HG03342 (cell line): ENCODE results near the gene SPATA4.
A peak's percentile ranks its signal among the peaks of the same experiment; 100 is the strongest.
"Not testable (repeated sequence)": the region's sequence is repeated elsewhere in the genome, so short reads cannot be mapped to it uniquely, and the experiment has no call there.

Experiments
- ATAC-seq: cut with Tn5 transposase; IDR thresholded peaks from one replicate; pipeline ENCODE4 v1.9.1; 2021; ENCODE audit warnings: mild to moderate bottlenecking, moderate library complexity; ENCODE audit not compliant: unreplicated experiment

The SPATA4 gene

DNA sequence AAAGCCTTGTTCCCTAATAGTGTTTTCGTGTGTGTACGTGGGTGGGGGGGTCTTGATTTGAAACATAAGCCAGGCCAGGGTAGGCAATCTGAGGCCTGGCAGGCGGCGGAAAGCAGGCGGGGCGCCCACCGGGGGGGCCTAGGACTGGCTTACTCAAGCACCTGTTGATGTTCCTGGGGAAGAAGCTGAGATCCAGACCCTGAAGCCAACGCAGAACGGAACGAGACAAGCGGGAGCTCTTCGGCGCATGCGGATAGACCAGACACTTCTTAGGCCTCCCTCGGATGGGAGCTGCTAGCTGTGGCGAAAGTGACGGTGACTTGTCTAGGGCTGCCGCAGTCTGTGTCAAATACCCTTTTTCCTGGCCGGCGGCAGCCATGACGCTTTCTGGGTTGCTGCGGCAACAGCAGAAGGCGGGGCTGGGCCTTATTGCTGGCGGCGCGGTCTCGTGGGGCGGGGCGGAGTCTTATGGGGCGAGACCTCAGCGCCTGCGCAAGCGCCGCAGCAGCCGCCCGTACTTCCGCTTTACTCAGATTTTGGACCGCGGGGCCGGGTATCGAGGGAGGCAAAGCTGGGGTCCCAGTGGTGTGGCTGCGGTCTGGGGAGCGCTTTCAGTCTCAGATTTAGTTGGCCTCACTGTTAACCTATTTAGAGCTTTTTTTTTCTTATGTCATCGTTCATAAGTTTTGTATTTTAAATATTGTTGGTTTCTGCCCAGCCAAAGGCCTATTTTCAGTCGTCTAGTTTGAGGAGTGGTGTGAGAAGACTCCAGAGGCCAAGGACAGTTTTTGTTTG, at the start of gene SPATA4:
Gene SPATA4, minus strand, starts transcription at position 402 of the 795 bp plus-strand sequence. Its CDS starts 23 bp downstream, at position 379.
- peak; percentile 99 for ATAC-seq

DNA sequence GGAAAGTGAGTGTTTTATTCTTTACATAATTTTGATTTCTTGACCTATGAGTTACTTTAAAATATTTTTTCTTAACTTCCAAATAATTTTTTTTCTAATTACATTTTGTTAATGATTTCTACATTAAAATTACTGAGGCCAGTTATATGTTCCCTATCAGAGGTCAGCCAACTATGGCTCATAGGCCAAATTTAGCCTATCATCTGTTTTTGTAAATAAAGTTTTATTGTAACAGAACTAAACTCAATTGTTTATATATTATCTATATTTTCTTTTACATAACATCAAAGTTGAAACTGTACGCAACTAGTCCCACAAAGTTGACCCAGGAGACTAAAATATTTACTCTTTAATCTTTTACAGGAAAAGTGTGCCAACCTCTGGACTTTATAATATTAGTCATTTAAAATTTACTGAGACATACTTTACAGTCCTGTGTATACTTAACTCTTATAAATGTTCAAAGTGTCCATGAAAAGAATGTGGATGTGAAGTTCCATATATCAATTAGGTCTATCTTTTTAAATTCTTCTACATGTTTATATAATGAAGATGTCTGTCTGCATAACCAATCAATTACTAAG, 47.5 kb upstream of the SPATA4 start:
- no peak for ATAC-seq

DNA sequence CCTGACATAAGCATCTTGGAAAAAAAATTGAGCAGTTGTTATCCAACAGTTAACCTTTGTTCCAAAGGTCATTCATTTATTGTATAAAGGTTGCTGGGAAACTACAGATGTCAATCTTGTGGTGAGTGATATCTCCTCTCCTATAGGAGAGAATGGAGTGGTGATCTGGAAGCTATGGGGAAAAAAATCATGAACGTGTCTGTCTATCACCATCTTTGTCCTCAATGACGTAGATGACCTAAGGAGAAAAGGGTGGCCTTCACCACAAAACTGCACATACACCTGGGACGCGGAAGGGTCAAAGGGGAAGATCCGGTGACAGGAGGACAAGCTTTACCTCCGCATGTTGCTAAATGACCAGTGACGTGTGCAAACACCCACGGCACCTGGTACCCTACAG, 46.3 kb upstream of the SPATA4 start:
- no peak for ATAC-seq

DNA sequence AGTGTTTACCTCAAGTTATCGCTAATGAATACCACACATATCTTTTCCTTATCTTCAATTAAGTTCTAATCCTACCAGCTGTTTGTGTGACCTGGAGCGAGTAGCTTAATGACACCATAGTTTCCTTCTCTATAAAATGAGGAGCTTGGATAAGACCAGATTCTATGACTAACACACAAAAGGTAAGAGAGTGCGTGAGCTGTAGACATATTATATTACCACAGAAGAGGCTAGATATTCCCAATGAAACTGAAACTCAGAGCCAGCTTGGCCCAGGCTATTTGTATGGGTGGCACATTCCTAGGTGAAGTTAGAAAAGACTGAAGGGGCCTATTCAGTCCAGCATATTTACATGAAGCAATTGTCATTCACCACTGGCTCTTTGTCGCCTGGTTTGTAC, 43.4 kb upstream of the SPATA4 start:
- ATAC-seq = no peak

DNA sequence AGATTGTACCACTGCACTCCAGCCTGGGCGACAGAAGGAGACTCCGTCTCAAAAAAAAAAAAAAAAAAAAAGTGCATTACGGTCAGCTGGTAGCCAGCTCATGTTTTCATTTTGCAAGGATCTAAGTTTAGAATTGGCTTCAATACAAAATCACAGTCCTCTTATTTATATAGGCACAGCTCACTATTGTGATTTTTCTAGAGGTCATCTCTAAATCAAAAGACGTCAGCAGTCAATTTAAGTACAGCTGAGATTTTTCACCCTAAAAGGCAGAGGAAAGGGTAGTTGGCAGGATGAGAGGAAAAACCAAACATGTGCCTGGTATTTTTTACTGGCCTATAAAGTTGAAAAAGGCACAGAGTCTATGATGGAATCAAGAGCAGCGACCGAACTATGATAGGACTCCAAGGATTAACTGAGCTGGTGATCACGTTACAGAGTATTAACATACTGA, 42.8 kb upstream of the SPATA4 start:
- ATAC-seq = no peak

DNA sequence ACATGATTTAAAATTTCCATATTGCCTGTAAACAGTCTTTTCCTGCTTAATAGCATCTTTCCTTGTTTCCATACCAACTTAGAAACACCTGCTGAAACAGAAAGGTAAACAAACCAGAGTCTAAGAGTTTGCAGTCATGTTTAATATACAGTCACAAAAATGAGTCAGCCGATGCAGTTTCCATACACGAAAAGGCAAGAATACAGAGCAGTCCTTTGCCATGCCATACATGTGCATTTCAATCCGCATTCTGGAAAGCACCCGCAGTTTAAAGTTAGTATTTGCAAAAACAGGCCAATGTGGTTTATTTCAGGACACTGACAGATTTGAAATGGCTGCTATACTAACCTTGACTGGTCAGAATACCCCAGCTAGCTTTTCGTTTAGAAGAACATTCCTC, 41.6 kb upstream of the SPATA4 start:
- no peak for ATAC-seq

DNA sequence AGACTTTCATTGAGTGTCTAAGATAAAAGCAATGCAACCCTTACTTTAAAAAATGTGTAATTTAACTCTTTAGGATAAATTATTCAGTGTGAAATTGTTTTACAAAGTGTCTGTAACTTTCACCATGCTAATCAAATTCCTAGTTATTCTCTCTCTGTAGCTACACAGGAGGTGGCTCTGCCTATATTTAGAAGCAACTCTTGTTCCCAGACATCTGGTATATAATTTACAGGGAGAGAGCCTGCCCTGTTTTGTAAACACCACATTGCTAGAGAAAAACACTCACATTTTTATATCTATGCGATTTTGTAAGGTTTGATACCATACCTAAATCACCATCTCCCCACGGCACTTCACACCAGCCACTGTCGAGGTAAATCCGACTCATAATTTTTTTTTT, 35.5 kb upstream of the SPATA4 start:
- ATAC-seq = no peak

DNA sequence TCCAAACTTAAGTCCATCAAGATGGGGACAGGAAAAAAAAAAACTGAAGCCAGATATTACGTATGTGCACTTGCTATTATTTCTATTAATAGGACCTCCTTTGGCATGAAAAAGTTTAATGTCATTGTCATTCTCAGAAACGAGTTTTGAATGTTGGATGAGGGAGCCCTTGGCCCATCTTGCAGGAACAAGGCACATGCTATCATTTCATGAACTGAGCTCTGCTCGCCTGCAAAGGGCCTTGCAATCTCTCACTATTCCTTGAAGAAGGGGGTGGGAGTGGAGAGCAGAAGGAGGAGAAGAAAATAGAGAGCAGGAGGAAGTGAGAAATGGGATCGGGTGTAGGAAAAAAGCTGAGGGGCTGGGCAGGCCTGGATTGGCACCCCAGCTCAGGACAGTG, 34.3 kb upstream of the SPATA4 start:
- no peak for ATAC-seq

DNA sequence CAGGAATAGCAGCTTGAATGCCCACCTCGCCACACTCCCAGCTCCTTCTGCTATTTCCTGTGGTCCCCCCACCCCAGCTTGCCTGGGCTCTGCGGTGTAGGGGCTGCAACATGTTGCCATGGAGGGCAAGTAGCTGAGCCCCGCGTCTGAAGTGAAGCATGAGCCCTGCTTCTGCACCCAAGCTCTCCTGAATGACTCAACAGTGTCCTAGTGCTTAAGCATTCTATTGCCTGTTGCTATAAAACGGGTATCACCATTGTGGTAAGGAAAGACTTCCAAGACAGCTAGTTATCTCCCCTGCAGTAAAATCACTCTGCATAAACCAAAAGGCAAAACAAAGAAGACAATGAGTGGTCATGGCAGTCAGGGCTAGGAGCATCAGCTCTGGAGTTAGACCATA, 31.4 kb upstream of the SPATA4 start:
- no peak for ATAC-seq

DNA sequence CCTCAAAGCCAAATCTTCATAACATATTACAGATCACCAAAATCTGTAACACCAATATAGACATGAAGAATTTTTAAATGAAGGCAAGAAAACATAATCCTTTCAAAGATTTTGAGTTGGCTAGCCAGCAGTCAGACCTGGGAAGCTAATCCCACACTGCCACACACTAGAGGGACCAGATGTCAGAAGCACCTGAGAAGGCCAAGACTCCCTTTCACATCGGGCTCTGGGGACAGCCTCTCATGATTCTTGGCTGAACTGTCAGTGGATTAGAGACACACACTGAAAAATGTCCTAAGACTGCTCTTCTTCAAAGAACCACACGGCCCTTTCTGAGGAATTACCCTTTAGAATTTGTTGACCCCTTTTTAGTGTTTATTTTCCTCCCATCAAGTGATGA, 28.2 kb upstream of the SPATA4 start:
- no peak for ATAC-seq

DNA sequence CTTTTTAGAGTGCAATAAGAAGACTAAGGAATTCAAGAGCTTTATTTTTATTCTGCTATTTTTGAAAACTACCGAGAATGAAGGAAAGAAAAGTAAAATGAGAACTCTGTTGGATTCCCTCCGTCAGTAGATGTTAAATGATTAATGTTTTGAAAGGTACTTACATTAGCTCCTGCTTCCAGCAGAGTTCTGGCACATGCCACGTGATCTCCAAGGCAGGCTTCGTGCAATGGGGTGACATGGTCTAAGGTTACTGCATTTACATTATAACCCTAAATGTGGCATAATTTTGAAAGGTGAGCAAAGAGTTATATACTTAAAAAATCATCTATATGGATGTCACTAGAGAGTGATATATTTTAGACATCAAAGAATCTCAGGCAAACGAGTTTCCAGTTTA, 26.8 kb upstream of the SPATA4 start:
- no peak for ATAC-seq

DNA sequence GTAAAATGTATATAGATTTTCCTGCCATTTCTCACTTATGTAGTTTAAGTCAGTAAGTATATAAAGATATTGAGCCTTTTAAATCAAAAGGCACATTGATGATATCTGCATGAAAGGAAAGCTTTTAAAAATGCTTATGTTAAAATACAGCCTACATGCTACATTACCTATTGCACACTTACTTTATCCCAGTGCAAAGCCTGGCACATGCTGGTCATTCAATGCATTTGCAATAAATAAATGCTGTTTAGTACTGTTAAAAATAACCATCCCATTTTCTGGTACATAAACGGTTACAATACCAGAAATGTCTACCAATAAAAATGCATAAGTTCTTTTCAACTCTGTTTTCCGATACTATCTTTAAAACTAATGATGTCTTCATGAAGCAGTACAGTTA, 22.1 kb upstream of the SPATA4 start:
- ATAC-seq = no peak

DNA sequence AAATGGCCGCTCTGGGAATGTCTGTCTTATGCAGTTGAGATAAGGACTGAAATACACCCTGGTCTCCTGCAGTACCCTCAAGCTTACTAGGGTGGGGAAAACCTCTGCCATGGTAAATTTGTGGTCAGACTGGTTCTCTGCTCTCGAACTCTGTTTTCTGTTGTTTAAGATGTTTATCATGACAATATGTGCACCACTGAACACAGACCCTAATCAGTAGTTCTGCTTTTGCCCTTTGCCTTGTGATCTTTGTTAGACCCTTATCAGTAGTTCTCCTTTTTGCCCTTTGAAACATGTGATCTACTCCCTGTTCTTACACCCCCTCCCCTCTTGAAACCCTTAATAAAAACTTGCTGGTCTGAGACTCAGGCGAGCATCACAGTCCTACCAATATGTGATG, 17.0 kb upstream of the SPATA4 start:
- ATAC-seq = not testable (repeated sequence)

DNA sequence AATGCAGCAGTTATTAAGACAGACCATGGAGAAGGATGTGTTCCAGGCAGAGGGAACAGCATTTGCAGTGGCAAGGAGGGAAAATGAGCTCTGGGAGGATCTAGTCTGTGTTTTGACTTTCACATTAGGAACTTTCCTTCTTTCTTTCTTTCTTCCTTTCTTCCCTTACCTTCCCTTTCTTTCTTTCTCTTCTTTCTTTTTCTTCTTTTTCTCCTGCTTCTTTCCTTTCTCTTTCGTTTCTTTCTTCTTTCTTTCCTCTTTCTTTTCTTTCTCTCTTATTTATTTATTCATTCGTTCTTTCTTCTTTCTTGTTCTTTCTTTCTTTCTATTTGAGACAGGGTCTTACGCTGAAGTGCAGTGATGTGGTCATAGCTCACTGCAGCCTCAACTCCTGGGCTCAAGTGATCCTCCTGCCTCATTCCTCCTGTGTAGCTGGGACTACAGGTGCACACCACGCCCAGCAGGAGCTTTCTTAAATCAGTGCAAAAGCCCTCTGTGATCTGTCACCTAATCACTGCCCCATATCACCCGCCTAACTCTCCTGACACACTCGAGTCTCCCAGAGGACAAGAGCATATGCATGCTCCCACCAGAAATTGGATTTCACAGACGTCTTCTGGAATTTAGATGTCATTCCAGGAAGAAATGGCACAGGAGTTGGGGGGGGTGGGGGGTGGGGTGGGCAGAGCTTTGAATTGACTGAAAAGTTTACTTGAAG, 15.4 kb upstream of the SPATA4 start:
- ATAC-seq = no peak

DNA sequence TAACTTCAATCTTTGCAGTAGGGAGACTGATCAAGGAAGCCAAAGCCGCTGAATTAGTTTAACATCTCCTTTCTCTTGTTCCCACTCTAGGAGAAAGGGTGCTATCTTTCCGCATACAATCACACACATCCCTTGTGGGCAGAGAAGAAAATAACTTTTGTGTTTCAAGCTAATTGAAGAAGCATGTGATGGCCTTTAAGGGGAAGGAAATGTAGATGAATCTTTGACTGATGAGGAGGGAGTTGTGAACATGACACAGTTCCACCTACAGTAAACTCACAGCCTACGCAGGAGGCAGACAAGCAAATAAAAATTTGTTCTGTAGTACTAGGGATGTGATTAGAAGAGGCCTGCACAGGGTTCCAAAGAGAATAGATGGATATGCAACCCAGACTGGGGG, 14.7 kb upstream of the SPATA4 start:
- ATAC-seq = no peak

DNA sequence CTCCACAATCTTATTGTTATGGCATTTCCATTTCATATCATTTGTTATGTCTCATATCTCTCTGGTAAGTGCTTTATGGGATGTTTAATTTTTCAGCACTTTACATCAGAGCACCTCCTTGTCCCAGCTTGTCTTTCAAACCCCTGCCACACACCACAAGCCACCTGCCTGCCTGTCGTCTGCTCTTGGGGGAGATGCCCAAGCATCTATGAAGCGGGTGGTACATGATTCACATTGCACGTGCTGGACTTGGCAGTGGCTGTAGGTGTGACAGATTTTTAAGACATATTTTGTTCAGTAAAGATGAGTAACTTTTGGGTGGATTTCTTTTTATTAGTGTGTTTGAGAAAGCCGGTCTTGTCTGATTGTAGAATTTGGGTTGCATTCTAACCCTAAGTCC, 14.2 kb upstream of the SPATA4 start:
- ATAC-seq = no peak

DNA sequence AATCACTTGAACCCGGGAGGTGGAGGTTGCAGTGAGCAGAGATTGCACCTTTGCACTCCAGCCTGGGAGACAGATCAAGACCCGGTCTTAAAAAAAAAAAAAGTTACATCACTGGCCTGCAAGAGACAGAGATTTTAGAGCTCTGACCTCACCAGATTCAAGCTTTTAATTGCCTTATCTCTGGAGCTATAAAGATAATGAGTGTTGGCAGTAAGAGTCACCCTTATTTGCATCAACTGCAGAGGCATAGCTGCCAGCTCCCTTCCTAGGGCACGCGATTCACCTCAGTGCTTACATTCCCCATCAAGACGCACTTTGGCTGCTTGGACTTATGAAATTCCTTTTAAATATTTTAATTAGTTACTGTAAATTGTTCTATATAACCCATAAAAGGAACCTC, 12.5 kb upstream of the SPATA4 start:
- no peak for ATAC-seq

DNA sequence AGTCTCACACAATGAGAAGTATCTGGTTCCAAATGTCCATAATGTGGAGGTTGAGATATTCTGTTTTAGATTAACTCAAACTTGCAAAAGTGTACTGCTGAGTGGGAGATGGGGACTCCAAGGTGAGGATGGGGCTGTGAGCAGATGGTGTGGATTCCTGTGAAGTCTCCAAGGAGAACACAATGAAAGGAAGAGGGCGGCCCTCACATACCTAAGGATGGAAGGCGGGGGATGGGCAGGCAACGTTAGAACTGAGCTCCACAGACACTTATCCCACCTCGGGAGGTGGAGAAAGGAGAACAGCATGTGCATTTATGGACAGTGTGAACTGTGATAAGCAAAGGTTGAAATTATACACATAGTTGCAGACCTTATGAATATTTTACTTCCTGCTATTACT, 9.9 kb upstream of the SPATA4 start:
- no peak for ATAC-seq

DNA sequence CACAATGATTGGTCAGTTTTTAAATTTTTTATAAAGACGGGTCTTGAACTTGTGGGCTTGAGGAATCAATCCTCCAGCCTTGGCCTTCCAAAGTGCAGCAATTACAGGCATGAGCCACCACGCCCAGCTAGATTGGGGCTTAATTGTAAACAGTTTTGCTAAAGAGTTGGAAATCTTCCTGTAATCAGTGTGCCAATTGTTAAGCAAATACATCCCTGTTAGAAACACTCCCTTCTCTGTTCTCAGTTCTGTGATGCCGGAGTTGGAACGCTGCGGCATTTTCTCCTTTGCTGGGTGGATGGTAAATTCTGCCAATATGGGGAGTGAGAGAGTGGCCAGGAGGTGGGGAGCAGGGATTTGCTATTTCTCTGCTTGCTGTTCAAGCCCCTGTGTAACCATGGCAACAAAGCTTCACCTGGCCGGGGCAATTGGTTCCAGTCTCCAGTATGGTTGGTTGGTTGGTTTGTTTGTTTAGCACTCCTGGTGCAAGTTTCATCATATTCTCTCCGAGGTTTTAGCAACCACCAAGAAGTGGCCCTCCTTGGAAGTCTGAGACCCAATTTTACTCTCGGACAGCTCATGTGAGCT, 3.0 kb upstream of the SPATA4 start:
- no peak for ATAC-seq

DNA sequence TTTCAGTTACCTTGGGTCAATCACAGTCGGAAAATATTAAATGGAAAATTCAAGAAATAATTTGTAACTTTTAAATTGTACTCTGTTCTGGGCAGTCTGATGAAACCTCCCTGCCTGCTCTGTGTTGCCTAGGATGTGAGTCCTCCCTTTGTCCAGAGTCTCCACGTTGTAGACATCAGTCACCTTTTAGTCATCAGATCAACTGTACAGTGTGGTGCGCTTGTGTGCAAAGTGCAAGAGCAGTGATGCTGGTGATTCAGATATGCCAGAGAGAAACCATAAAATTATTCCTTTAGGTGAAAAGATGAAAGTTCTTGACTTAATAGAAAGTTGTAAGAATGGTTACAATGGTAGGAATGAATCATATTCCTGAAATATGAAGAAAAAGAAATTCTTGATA, 1.4 kb downstream of the SPATA4 start:
- ATAC-seq = no peak

DNA sequence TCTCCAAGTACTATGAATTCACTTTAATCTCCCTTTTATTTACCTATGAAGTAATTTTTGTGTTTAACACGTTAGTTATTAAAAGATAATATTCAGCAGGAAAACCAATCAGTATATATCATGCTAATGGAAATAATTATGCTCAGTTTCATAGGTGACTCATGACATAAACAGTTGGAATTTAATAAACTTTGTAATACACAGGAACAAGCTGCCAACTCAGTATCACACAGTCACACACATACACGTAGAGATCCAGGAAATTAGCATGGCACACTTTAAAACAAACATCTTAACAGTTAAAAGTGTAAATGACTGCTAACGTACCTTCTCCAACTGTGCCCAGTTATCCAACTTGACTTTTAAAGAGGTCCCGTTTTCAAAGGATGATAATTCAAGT, 2.3 kb downstream of the SPATA4 start:
- no peak for ATAC-seq

DNA sequence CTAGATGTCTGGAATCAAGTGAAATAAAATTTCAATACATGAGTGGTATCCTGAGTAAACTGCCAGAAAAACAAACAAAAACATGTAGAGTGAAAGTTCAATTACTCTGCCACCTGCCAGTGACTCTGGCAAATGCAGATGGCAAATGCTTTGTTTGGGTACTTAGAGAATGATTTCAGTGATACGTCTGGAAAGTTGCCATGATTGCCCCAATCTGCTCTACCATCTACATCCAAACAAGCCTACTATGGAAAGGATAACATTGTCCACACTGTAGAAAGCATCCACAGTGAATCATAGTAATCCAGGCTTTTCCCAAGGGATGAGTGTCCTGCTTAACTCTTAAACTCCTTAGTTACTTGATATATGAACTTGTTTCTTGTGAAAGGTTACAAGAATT, 3.4 kb downstream of the SPATA4 start:
- ATAC-seq = no peak
